Peyer's patch (tissue), 4 donors: ENCODE data around the gene SHB. TPM values are rescaled to one million over a fixed set of nuclear protein-coding genes. Genes with fewer than 3 reads are reported as not detected.

Experiments
- DNase-seq, 3 donors: peaks; one replicate each; pipeline ENCODE4 v3.0.0-alpha.2; 2017 to 2019
- H3K27ac ChIP-seq, 4 donors: fragments of 200-600 bp; sonication (generic); one replicate each; pipeline ENCODE4 v1.5.1; 2016 to 2019
- H3K27me3 ChIP-seq, 2 donors: fragments of 200-600 bp; sonication (generic); one replicate each; pipeline ENCODE4 v1.5.1; 2019
- H3K36me3 ChIP-seq, 3 donors: fragments of 200-600 bp; sonication (generic); one replicate each; pipeline ENCODE4 v1.5.1; 2016 to 2019
- H3K4me1 ChIP-seq, 4 donors: fragments of 200-600 bp; sonication (generic); one replicate each; pipeline ENCODE4 v1.5.1; 2016 to 2019
- H3K4me3 ChIP-seq, 4 donors: fragments of 200-600 bp; sonication (generic); 1 replicate in 3 of 4; 2 replicates in 1 of 4; pipeline ENCODE4 v1.5.1; 2016 to 2019; ENCODE audit warnings: mild to moderate bottlenecking in 1 of 4
- H3K9me3 ChIP-seq, 4 donors: fragments of 200-600 bp; sonication (generic); one replicate each; pipeline ENCODE4 v1.5.1; 2016 to 2019; ENCODE audit warnings: mild to moderate bottlenecking in 1 of 4
- CTCF ChIP-seq, 6 experiments: fragments of 450-650 bp in 4 of 6; fragments of 200-600 bp in 2 of 6; sonication (generic) in 1 of 6; IDR thresholded peaks; one replicate each; pipeline ENCODE4 v1.5.1; 2017 to 2019; ENCODE audit warnings: antibody characterized with exemption in 6 of 6, mild to moderate bottlenecking in 3 of 6, moderate library complexity in 1 of 6
- POLR2A ChIP-seq, 2 donors: fragments of 450-650 bp; IDR thresholded peaks; one replicate each; pipeline ENCODE4 v1.5.1; 2017; ENCODE audit warnings: antibody characterized with exemption in 2 of 2, mild to moderate bottlenecking in 2 of 2, moderate library complexity in 2 of 2
- total RNA-seq, 4 donors: library from RNA; depleted of rRNA; stranded (reverse); fragments of >200 nt; gene quantifications; one replicate each; pipeline ENCODE4 v1.1.0, GENCODE V29; 2016

Gene SHB
- total RNA-seq, 4 donors from 2014 or later = 14.5 to 31.1 (median 25.6) TPM

- no peak for TF ChIP-seq CTCF (IDR thresholded peaks at IDR 0.05)
- TF ChIP-seq POLR2A (IDR thresholded peaks at IDR 0.05) = no peak
- DNase-seq = peak in 2 of 3 donors; percentile 67 to 74
- H3K9me3 ChIP-seq = no peaks in the 10 kb centered on the region
- H3K4me1 ChIP-seq = peaks cover 0 to 54% (median 5%) of the 10 kb centered on the region in 4 donors
- no peaks in the 10 kb centered on the region for H3K27me3 ChIP-seq
- no peak overlapping the region for H3K4me3 ChIP-seq
- no peaks in the 10 kb centered on the region for H3K36me3 ChIP-seq
- peak overlapping the region in 3 of 4 donors; percentile 53 to 93 (median 74) for H3K27ac ChIP-seq
Observed at GRCh38 chr9:37963936-37964739, 104.9 kb downstream of the SHB start.

GRCh38 chr9:37961351-37961750, 107.7 kb downstream of the SHB start:
- Histone ChIP-seq H3K4me1 (peaks cover 0 to 31% (median 2%) of the 10 kb centered on the region in 4 donors), H3K27ac (no peak overlapping the region)
- DNase-seq = no peak

GRCh38 chr9:37960631-37961030, 108.4 kb downstream of the SHB start:
- H3K27me3 ChIP-seq = no peaks in the 10 kb centered on the region
- peaks cover 0 to 2% (median 0%) of the 10 kb centered on the region in 3 donors for H3K36me3 ChIP-seq
- DNase-seq = no peak

More at GRCh38 chr9:37961351-37961750, 107.7 kb downstream of the SHB start:
- no peak overlapping the region for H3K4me3 ChIP-seq
- no peaks in the 10 kb centered on the region for H3K27me3 ChIP-seq
- H3K9me3 ChIP-seq = no peaks in the 10 kb centered on the region
- TF ChIP-seq CTCF (IDR thresholded peaks at IDR 0.05) (no peak), POLR2A (IDR thresholded peaks at IDR 0.05) (no peak)
- no peaks in the 10 kb centered on the region for H3K36me3 ChIP-seq

GRCh38 chr9:37959976-37960375, 109.1 kb downstream of the SHB start:
- H3K27me3 ChIP-seq = no peaks in the 10 kb centered on the region
- H3K9me3 ChIP-seq = no peaks in the 10 kb centered on the region
- H3K4me3 ChIP-seq = no peak overlapping the region
- peaks cover 0 to 21% (median under 1%) of the 10 kb centered on the region in 4 donors for H3K4me1 ChIP-seq
- TF ChIP-seq CTCF (IDR thresholded peaks at IDR 0.05) (no peak), POLR2A (IDR thresholded peaks at IDR 0.05) (no peak)
- no peak overlapping the region for H3K27ac ChIP-seq
- no peak for DNase-seq
- peaks cover 0 to 9% (median 0%) of the 10 kb centered on the region in 3 donors for H3K36me3 ChIP-seq

More at GRCh38 chr9:37960631-37961030, 108.4 kb downstream of the SHB start:
- peaks cover 0 to 24% (median 2%) of the 10 kb centered on the region in 4 donors for H3K4me1 ChIP-seq
- H3K9me3 ChIP-seq = no peaks in the 10 kb centered on the region
- no peak overlapping the region for H3K27ac ChIP-seq
- H3K4me3 ChIP-seq = no peak overlapping the region
- TF ChIP-seq POLR2A (IDR thresholded peaks at IDR 0.05) (no peak), CTCF (IDR thresholded peaks at IDR 0.05) (no peak)

- Histone ChIP-seq H3K9me3 (no peaks in the 10 kb centered on the region), H3K27ac (no peak overlapping the region), H3K4me1 (peaks cover 0 to 4% (median 0%) of the 10 kb centered on the region in 4 donors), H3K4me3 (no peak overlapping the region), H3K27me3 (no peaks in the 10 kb centered on the region), H3K36me3 (peaks cover 0 to 22% (median 0%) of the 10 kb centered on the region in 3 donors)
- DNase-seq = no peak
- TF ChIP-seq CTCF (IDR thresholded peaks at IDR 0.05) (no peak), POLR2A (IDR thresholded peaks at IDR 0.05) (no peak)
Observed at GRCh38 chr9:37958154-37958553, 110.9 kb downstream of the SHB start.
